ENCODE data around the gene RFTN1.

RFTN1 gene

DNA sequence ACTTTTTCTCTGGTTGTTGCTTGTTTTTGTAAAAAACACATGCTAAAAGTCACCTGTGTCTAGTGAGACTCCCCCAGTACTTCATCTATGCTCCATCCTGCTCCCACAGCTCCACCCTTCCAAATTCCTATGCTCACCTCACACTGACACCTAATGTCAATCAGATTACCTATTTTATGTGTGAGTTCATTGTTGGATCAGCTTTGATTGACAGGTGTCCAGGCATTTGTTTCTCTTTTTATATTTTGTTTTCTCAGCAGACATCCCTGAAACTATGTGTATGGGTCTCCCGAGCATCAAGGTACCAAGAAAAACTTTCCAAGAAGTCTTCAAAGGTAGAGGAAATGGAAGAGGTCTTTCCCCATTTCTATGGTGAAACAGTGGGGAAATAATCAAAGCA lies 13.4 kb downstream of the RFTN1 start:
- H3K4me3 ChIP-seq (ENCODE audit: low read length) = no peak overlapping the region
- TF ChIP-seq, protein P1, sequence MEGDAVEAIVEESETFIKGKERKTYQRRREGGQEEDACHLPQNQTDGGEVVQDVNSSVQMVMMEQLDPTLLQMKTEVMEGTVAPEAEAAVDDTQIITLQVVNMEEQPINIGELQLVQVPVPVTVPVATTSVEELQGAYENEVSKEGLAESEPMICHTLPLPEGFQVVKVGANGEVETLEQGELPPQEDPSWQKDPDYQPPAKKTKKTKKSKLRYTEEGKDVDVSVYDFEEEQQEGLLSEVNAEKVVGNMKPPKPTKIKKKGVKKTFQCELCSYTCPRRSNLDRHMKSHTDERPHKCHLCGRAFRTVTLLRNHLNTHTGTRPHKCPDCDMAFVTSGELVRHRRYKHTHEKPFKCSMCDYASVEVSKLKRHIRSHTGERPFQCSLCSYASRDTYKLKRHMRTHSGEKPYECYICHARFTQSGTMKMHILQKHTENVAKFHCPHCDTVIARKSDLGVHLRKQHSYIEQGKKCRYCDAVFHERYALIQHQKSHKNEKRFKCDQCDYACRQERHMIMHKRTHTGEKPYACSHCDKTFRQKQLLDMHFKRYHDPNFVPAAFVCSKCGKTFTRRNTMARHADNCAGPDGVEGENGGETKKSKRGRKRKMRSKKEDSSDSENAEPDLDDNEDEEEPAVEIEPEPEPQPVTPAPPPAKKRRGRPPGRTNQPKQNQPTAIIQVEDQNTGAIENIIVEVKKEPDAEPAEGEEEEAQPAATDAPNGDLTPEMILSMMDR (conservative IDR thresholded peaks at IDR 0.05; ENCODE audit: low read length) = no peak

DNA sequence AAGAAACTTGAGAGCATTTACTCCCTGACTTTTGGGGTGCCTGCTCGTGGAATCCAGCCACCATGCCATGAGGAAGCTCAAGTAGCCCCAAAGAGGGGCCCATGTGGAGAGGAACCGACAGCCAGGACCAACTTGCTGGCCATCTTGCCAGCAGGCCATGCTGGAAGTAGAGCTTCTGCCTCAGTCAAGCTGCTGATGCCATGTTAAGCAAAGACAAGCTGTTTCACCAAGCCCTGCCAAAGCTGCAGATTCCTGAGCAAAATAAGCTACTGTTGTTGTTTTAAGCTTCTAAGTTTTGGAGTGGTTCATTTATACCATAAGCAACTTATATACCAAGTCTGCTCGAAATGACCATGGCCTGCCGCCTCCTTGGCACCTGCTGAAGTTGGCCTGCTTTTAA lies 14.1 kb downstream of the RFTN1 start:
- H3K4me3 ChIP-seq (ENCODE audit: low read length) = no peak overlapping the region
- DNase-seq (ENCODE audit: low read depth) = no peak
- TF ChIP-seq, protein P1 (conservative IDR thresholded peaks at IDR 0.05; ENCODE audit: low read length) = no peak

More for the DNA sequence above, 13.4 kb downstream of the RFTN1 start:
- DNase-seq (ENCODE audit: low read depth) = no peak

DNA sequence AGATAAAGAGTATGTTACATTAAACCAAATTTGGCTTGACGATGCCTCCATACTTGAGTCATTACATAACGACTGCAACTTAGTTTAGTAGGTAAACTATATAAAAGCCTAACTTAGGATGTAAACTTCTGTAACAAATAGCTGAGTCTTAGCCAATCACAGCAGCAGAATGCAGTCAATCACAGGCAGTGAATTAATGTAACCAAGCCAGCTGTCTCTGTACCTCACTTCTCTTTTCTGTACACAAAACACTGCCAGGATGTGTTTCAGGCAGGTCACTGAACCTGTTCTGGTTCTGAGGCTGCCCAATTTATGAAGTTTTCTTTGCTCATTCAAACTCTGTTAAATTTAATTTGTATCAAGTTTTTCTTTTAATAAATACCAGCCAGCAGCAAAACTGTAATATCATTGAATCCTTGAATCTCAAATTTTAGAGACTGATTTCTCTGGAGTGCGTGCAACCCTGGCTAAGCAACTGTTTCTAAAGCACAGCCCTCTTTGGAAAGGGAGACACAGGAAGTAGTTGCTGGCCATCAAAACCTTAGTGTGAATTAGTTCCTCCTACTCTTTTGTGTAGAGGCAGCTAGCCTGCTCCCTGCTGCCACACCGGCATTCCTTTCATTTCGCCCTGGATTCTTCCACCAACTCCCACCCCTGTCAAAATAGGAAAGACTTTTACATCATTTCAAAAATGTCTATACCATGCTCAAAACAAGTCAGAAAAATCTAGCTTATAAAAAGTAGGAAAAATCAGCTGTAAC lies 15.2 kb downstream of the RFTN1 start:
- H3K4me3 ChIP-seq (ENCODE audit: low read length) = no peak overlapping the region
- no peak for DNase-seq (ENCODE audit: low read depth)
- TF ChIP-seq, protein P1 (conservative IDR thresholded peaks at IDR 0.05; ENCODE audit: low read length) = no peak

DNA sequence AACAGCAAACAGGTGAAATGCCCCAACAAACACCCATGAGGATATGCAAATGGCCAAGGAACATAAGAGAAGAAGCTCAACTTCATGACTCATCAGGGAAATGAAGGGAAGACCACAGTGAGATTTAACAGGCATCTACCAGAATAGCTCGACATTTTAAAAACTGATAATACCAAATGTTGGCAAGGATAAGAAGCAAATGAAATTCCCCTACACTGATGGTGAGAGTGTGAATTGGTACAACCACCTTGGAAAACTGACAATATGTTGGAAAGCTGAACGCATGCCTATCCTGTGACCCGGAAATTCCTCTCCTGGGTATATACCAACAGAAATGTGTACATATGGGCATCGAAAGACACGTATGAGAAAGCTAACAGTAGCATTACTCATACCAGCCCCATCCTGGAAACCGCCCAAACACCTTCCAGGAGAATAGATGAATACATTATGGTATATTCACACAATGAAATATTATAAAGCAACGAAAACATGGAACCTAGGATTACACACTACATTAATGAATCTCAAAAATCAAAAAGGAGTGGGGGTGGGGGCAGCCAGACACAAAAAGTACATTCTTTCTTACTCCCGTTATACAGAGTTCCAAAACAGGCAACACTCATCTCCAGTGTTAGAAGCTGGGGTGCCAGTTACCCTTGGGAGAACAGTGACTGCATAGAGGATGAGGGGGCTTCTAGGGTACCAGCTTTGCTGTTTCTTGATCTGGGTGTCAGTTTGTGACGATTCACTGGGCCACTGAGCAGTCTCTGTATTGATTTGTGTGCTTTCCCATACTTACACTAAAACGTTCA lies 16.9 kb downstream of the RFTN1 start:
- no peak for DNase-seq (ENCODE audit: low read depth)
- TF ChIP-seq, protein P1 (conservative IDR thresholded peaks at IDR 0.05; ENCODE audit: low read length) = no peak
- no peak overlapping the region for H3K4me3 ChIP-seq (ENCODE audit: low read length)

DNA sequence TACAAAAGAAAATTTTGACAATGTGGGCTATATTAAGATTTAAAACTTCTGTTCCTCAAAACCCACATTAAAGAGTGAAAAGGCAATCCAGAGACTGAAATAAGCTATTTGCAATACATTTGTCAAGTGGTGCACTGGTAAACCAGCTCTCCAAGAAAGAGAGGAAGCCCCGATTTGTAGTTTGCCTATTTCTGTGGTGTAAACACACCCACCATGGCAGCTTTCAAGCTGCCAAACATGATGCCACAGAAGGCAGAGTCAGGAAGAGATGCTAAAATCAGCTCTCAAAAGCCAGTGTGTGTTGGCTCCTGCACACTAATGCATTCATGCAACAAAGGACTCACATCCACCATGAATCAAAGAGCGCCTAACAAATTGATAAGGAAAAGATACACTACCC lies 17.5 kb downstream of the RFTN1 start:
- TF ChIP-seq, protein P1 (conservative IDR thresholded peaks at IDR 0.05; ENCODE audit: low read length) = no peak
- DNase-seq (ENCODE audit: low read depth) = no peak
- H3K4me3 ChIP-seq (ENCODE audit: low read length) = no peak overlapping the region

DNA sequence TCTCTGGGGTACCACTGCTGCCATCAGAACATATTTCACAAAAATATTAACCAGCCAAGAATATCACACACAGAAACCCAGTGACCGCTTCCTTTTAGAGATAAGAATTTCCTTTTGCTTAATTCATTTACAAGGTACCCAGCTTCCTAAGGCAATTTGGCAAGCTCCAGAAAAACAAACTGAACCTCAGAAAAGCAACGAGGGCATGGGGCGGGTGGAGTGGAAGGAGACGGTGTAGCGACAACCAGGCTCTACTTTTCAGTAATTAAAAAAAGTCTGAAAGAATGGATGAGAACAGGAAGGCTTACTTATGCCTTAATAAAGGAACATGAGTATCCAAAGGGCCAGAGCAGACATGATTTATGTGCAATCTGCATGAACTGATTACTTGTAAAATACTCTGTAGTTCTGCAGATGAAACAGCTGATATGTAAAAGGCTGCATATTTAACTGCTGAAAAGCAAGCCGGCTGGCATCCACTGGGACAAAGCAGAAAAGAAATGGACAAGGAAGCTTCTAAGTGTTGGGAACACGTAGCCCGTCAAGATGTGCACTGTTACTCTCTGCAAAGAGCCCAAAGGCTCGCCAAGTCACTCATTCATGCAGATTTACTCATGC lies 18.6 kb downstream of the RFTN1 start:
- DNase-seq (ENCODE audit: low read depth) = no peak
- TF ChIP-seq, protein P1 (conservative IDR thresholded peaks at IDR 0.05; ENCODE audit: low read length) = no peak
- no peak overlapping the region for H3K4me3 ChIP-seq (ENCODE audit: low read length)

Measured in AG10803 (cell line).